Kidney (tissue), 14 donors: ENCODE measurements around the gene MARK2. TPM values are rescaled to one million over a fixed set of nuclear protein-coding genes. Genes with fewer than 3 reads are reported as not detected.
A peak's percentile ranks its signal among the peaks of the same experiment; 100 is the strongest.

Source experiments
- DNase-seq, 5 donors: peaks; one replicate each; pipeline ENCODE4 v3.0.0-alpha.2; 2013 to 2020
- FAIRE-seq: peaks from 2 replicates; lab custom pipeline; 2012; peaks lifted over from hg19 to GRCh38; lab: Jason Lieb, UNC
- H3K27ac ChIP-seq, 2 donors: one replicate each; pipeline ENCODE4 v1.7.0; 2013; ENCODE audit warnings: low read depth in 2 of 2, low read length in 2 of 2, inconsistent platforms in 1 of 2
- H3K27me3 ChIP-seq: one replicate; pipeline ENCODE4 v1.7.1; 2013; ENCODE audit warnings: low read length, inconsistent platforms; ENCODE audit not compliant: control insufficient read depth, insufficient read depth
- H3K36me3 ChIP-seq, 3 donors: one replicate each; pipeline versions ENCODE4 v1.7.0 to v1.7.1; 2013; ENCODE audit warnings: low read length in 3 of 3, control low read depth in 1 of 3, inconsistent platforms in 1 of 3; ENCODE audit not compliant: insufficient read depth in 3 of 3, control insufficient read depth in 2 of 3
- H3K4me1 ChIP-seq, 3 donors: one replicate each; pipeline versions ENCODE4 v1.7.0 to v1.7.1; 2013; ENCODE audit warnings: low read length in 3 of 3, inconsistent platforms in 1 of 3, low read depth in 1 of 3; ENCODE audit not compliant: control insufficient read depth in 2 of 3, insufficient read depth in 2 of 3
- H3K4me3 ChIP-seq, 3 donors: one replicate each; pipeline versions ENCODE4 v1.7.0 to v1.8.1; 2013; ENCODE audit warnings: low read length in 3 of 3, control low read depth in 1 of 3, inconsistent platforms in 1 of 3
- H3K9ac ChIP-seq, 3 donors: one replicate each; pipeline versions ENCODE4 v1.7.0 to v1.7.1; 2013; ENCODE audit warnings: low read length in 3 of 3, control low read depth in 1 of 3, inconsistent platforms in 1 of 3
- H3K9me3 ChIP-seq, 3 donors: one replicate each; pipeline versions ENCODE4 v1.7.0 to v1.7.1; 2013; ENCODE audit warnings: low read length in 3 of 3, control low read depth in 1 of 3, inconsistent platforms in 1 of 3; ENCODE audit not compliant: control insufficient read depth in 2 of 3, insufficient read depth in 1 of 3
- intact Hi-C: fragments of 100-400 bp; cut with DNase I; formaldehyde crosslinking; loops from one replicate; pipeline ENCODE4 v1.11.1; 2022
- polyA plus RNA-seq: library from polyadenylated mRNA; stranded (reverse); fragments of 350-450 nt; fragmentation: Illumina TruSeq; extraction: RNeasy Lipid Tissue Mini Kit (QIAGEN cat#74804); gene quantifications from one replicate; pipeline ENCODE4 v1.2.3, GENCODE V29; 2014; ENCODE audit warnings: low read depth, low replicate concordance; ENCODE audit not compliant: insufficient read depth
- total RNA-seq: library from RNA; stranded (reverse); fragmentation: NEBNext Ultra II Directional; extraction: Animal tissue kit (Norgen Biotek cat#: 25700); gene quantifications from one replicate; pipeline ENCODE4 v1.2.1, GENCODE V29; 2021
- TF ChIP-seq, protein P1 (sequence below): IDR thresholded peaks from 3 replicates; pipeline ENCODE4 v1.5.1; 2012; ENCODE audit warnings: mild to moderate bottlenecking, moderate library complexity, borderline replicate concordance; ENCODE audit not compliant: insufficient read depth; ENCODE audit errors: extremely low read depth
- donor health status: control.
- donor health status: control.
- donor health status: control.
- donor health status: control.
- donor health status: control.
- donor health status: DM: yes; HTN: yes; CAD: no.
- donor health status: Normal renal cell carcinoma (clear cell type).

MARK2 gene
- total and polyA plus RNA-seq, 2 donors from 2014 or later = 11.7 to 42.6 TPM

DNA sequence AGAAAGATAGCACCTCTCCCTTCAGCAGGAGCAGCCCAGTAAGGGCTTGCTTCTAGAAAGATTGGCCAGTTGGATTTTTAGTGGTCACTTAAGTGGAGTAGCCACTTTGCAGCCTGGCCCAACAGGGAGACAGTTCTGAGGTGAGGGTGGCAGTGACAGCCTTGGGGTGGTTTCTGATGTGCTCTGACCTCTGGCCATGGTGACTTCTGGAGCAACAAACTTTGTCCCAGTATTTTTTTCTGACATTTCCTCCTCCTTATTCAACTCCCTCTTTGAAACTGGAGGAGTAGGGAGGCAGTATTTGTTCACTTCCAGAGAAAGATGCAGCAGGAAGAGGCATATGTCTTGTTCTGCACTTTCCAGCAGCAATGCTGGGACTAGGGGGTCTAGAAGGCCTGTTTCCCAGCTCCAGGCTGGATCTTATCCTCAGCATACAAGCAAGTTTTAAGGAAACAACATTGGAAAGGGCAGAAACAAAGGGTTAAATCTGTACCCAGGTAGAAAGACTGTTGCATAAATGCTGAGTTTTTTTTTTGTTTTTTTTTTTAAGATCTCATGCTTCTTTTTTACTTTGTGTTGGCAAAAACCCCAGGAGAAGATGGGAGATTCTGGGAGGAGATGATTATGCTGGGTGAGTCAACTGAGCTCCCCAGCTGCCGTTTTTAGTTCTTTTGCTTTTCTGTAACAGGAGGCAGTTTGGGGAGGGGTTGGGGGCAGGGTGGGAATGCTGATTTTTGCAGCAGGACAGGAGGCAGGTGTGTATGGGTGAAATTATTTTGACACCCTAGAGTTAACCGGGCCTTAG lies 40.9 kb downstream of the MARK2 start:
- Histone ChIP-seq H3K27me3 (no peaks in the 10 kb centered on the region), H3K9ac (no peak overlapping the region), H3K36me3 (peaks cover 0 to 2% (median 0%) of the 10 kb centered on the region in 3 donors), H3K9me3 (no peaks in the 10 kb centered on the region), H3K27ac (no peak overlapping the region), H3K4me1 (peaks cover 0 to 15% (median 6%) of the 10 kb centered on the region in 3 donors), H3K4me3 (no peak overlapping the region)
- TF ChIP-seq, protein P1, sequence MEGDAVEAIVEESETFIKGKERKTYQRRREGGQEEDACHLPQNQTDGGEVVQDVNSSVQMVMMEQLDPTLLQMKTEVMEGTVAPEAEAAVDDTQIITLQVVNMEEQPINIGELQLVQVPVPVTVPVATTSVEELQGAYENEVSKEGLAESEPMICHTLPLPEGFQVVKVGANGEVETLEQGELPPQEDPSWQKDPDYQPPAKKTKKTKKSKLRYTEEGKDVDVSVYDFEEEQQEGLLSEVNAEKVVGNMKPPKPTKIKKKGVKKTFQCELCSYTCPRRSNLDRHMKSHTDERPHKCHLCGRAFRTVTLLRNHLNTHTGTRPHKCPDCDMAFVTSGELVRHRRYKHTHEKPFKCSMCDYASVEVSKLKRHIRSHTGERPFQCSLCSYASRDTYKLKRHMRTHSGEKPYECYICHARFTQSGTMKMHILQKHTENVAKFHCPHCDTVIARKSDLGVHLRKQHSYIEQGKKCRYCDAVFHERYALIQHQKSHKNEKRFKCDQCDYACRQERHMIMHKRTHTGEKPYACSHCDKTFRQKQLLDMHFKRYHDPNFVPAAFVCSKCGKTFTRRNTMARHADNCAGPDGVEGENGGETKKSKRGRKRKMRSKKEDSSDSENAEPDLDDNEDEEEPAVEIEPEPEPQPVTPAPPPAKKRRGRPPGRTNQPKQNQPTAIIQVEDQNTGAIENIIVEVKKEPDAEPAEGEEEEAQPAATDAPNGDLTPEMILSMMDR = no peak
- intact Hi-C loops = no loop called here
- peak in 1 of 5 donors; percentile 26 for DNase-seq
- FAIRE-seq = no peak

DNA sequence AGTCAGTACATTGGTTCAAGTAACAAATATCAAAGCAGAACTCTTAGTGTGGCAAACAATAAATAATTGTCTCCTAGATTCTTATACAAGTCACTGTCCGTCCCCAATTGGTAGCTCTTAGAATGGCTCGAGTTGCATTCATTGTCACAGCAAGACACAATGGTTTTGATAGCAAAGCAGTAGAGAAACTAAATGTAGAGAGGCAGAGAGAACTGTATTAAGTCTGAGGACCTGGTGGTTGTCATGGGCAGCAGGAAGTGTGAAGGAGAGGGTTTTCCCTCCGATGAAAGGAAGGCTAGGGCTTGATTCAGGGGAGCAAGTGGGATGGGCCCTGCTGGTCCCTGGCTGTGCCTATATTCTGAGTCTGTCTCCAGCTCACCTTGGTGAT lies 41.5 kb downstream of the MARK2 start:
- Histone ChIP-seq H3K36me3 (peaks cover 0 to 2% (median 0%) of the 10 kb centered on the region in 3 donors), H3K27ac (no peak overlapping the region), H3K4me1 (peaks cover 0 to 14% (median 5%) of the 10 kb centered on the region in 3 donors), H3K4me3 (no peak overlapping the region), H3K27me3 (no peaks in the 10 kb centered on the region), H3K9me3 (no peaks in the 10 kb centered on the region), H3K9ac (no peak overlapping the region)
- TF ChIP-seq, protein P1 = no peak
- FAIRE-seq (no peak), DNase-seq (peak in 1 of 5 donors; percentile 5)
- intact Hi-C loops = no loop called here

DNA sequence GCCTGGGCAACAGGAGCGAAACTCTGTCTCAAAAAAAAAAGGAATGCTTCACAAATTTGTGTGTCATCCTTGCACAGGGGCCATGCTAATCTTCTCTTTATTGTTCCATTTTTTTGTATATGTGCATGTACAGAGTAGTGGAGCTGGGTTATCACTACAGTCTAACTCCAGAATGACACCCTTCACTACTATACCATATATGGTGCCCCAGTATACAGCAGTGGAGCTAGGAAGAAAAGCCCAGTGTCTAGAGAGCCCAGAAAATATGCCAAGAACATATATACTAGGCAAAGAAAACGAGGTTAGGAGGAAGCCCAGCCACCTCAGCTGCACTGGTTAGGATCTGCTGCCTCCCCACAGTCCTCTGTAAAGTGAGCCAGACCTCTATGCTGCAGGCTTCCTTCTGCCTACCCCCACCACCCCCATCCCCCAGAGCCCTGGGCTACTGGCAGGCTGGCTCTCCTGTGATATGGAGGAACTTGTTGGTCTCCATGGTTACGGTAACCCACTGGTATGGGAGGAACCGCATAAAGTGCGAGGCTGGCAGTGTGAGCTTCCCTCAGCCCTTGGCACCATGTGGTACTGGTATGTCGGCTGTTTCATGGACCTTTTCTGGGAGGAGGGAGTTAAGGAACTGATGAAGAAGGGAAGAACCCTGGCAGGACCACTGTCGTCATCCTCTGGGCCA lies 43.8 kb downstream of the MARK2 start:
- peaks cover 0 to 2% (median 0%) of the 10 kb centered on the region in 3 donors for H3K36me3 ChIP-seq
- H3K9me3 ChIP-seq = no peaks in the 10 kb centered on the region
- H3K4me1 ChIP-seq = peaks cover under 1 to 22% (median 11%) of the 10 kb centered on the region in 3 donors
- intact Hi-C loops = no loop called here
- FAIRE-seq (no peak), DNase-seq (peak in 3 of 5 donors; percentile 32 to 36 (median 36))
- H3K9ac ChIP-seq = no peak overlapping the region
- H3K4me3 ChIP-seq = no peak overlapping the region
- no peaks in the 10 kb centered on the region for H3K27me3 ChIP-seq
- H3K27ac ChIP-seq = no peak overlapping the region
- TF ChIP-seq, protein P1 = no peak
